ENCODE data around the gene LDB1. TPM values are rescaled to one million over a fixed set of nuclear protein-coding genes. Genes with fewer than 3 reads are reported as not detected.

LDB1 gene
- total and polyA plus RNA-seq, 2 of the 13 experiments (the other 11 are each of a cell fraction or from before 2014, with no cell fraction given), result 17.2 to 45.5 TPM

- TF ChIP-seq E2F1 (CRISPR knock-in tag; IDR thresholded peaks at IDR 0.05), result no peak
- no peak for TF ChIP-seq NKX3-1 (CRISPR knock-in tag; IDR thresholded peaks at IDR 0.05)
- peak; percentile 68; the same call in 1 of the 2 replicates for TF ChIP-seq BCL3 (CRISPR knock-in tag; IDR thresholded peaks at IDR 0.05)
- no peak for TF ChIP-seq ZBTB2 (CRISPR knock-in tag; IDR thresholded peaks at IDR 0.05; ENCODE audit: low read depth)
- TF ChIP-seq TBX3 (IDR thresholded peaks at IDR 0.05; ENCODE audit: borderline replicate concordance), result no peak
- TF ChIP-seq ZNF605 (CRISPR knock-in tag; IDR thresholded peaks at IDR 0.05), result 0 out of 2 replicates have a peak, but pooled peaks have one; percentile 21
- no peak for TF ChIP-seq CBX1 (IDR thresholded peaks at IDR 0.05; ENCODE audit: low read depth)
- TF ChIP-seq BCL6 (CRISPR knock-in tag; IDR thresholded peaks at IDR 0.05), result no peak
- TF ChIP-seq AGO2 (optimal IDR thresholded peaks at IDR 0.05; ENCODE audit: low read depth, low read length), result no peak
- peak; percentile 68 for TF ChIP-seq PATZ1 (CRISPR knock-in tag; IDR thresholded peaks at IDR 0.05)
- TF ChIP-seq PCBP2 (optimal IDR thresholded peaks at IDR 0.05; ENCODE audit: low read depth, low read length, poor library complexity, severe bottlenecking), result no peak
- TF ChIP-seq ZNF550 (CRISPR knock-in tag; IDR thresholded peaks at IDR 0.05; ENCODE audit: borderline replicate concordance), result no peak
- no peak for TF ChIP-seq ZNF710 (CRISPR knock-in tag; IDR thresholded peaks at IDR 0.05; ENCODE audit: borderline replicate concordance)
- TF ChIP-seq ZMAT3 (CRISPR knock-in tag; conservative IDR thresholded peaks at IDR 0.05), result no peak; the same call in 1 of the 2 replicates
- peak; percentile 38; the same call in 1 of the 2 replicates for TF ChIP-seq KAT8 (CRISPR knock-in tag; IDR thresholded peaks at IDR 0.05)
- TF ChIP-seq JUNB (CRISPR knock-in tag; IDR thresholded peaks at IDR 0.05; ENCODE audit: borderline replicate concordance), result no peak
- 0 out of 2 replicates have a peak, but pooled peaks have one; percentile 59 for TF ChIP-seq TFDP1 (CRISPR knock-in tag; IDR thresholded peaks at IDR 0.05; ENCODE audit: borderline replicate concordance)
- TF ChIP-seq SMC3 (IDR thresholded peaks at IDR 0.05; ENCODE audit: low read length), result no peak
- TF ChIP-seq GTF3A (CRISPR knock-in tag; conservative IDR thresholded peaks at IDR 0.05), result no peak
These were observed at the start of gene LDB1 (continued) for GRCh38 chr10:102120142-102120990.
